ACHN (cell line): ENCODE measurements around the gene SLAMF1.
"Not testable (repeated sequence)": the region's sequence is repeated elsewhere in the genome, so short reads cannot be mapped to it uniquely, and the experiment has no call there.

Experiments used
- DNase-seq: peaks from one replicate; pipeline ENCODE4 v3.0.0-alpha.2; 2015
- in situ Hi-C: cut with HindIII; loops from 2 replicates; pipeline ENCODE4 v1.10.0; 2017; ENCODE audit warnings: low sequenced_read_pairs, low pct_ligation_motif_present, low pct_unique_long_range_greater_than_20kb

Gene SLAMF1

GRCh38 chr1:160578175-160578524 lies 68.7 kb downstream of the SLAMF1 start:
- in situ Hi-C loops = no loop called here

GRCh38 chr1:160577671-160578070 lies 69.2 kb downstream of the SLAMF1 start:
- in situ Hi-C loops = no loop called here
- DNase-seq = no peak

More at GRCh38 chr1:160578175-160578524, 68.7 kb downstream of the SLAMF1 start:
- no peak for DNase-seq

- in situ Hi-C loops = no loop called here
- DNase-seq = no peak
These were observed 70.0 kb downstream of the SLAMF1 start for GRCh38 chr1:160576884-160577283.

- in situ Hi-C loops = no loop called here
- DNase-seq = no peak
These were observed 70.5 kb downstream of the SLAMF1 start for GRCh38 chr1:160576390-160576789.

GRCh38 chr1:160575112-160575664 lies 71.7 kb downstream of the SLAMF1 start:
- in situ Hi-C loops = no loop called here

GRCh38 chr1:160570840-160571239 lies 76.0 kb downstream of the SLAMF1 start:
- no peak for DNase-seq
- in situ Hi-C loops = no loop called here

More at GRCh38 chr1:160575112-160575664, 71.7 kb downstream of the SLAMF1 start:
- DNase-seq = no peak

- in situ Hi-C loops = no loop called here
- no peak for DNase-seq
These were observed 77.0 kb downstream of the SLAMF1 start for GRCh38 chr1:160569806-160570205.

GRCh38 chr1:160567858-160568682 lies 78.8 kb downstream of the SLAMF1 start:
- in situ Hi-C loops = no loop called here
- no peak for DNase-seq

- in situ Hi-C loops = no loop called here
- DNase-seq = no peak
These were observed 79.5 kb downstream of the SLAMF1 start for GRCh38 chr1:160567341-160567740.

- in situ Hi-C loops = no loop called here
- no peak for DNase-seq
These were observed 81.3 kb downstream of the SLAMF1 start for GRCh38 chr1:160565564-160565963.

- in situ Hi-C loops, DNase-seq: not testable (repeated sequence)
These were observed 83.6 kb downstream of the SLAMF1 start for GRCh38 chr1:160563230-160563629.

- DNase-seq, in situ Hi-C loops: not testable (repeated sequence)
These were observed 84.1 kb downstream of the SLAMF1 start for GRCh38 chr1:160562745-160563144.

- DNase-seq = no peak
- in situ Hi-C loops = no loop called here
These were observed 86.0 kb downstream of the SLAMF1 start for GRCh38 chr1:160560806-160561205.

GRCh38 chr1:160560045-160560705 lies 86.7 kb downstream of the SLAMF1 start:
- no peak for DNase-seq
- in situ Hi-C loops = no loop called here

GRCh38 chr1:160559437-160559836 lies 87.4 kb downstream of the SLAMF1 start:
- DNase-seq, in situ Hi-C loops: not testable (repeated sequence)

GRCh38 chr1:160558660-160559380 lies 88.0 kb downstream of the SLAMF1 start:
- in situ Hi-C loops = no loop called here
- no peak for DNase-seq
